ENCODE measurements around the gene CLRN3.

GRCh38 chr10:127850944-127851343, 41.8 kb downstream of the CLRN3 start:
- TF ChIP-seq POLR2AphosphoS5 (IDR thresholded peaks at IDR 0.05; ENCODE audit: low read depth) (no peak), ZNF462 (CRISPR knock-in tag; IDR thresholded peaks at IDR 0.05) (no peak)

All from GM23338 (cell line).